KMS-11 (cell line): ENCODE measurements around the gene DEFB108B.
"Not testable (repeated sequence)": the region's sequence is repeated elsewhere in the genome, so short reads cannot be mapped to it uniquely, and the experiment has no call there.

ENCODE experiments used
- H2AFZ ChIP-seq: fragments of 200-600 bp; sonication (generic); 2 replicates; pipeline ENCODE4 v1.6.1; 2016; ENCODE audit warnings: antibody characterized with exemption, mixed run types, low read depth
- H3K27ac ChIP-seq: fragments of 200-600 bp; sonication (generic); 2 replicates; pipeline ENCODE4 v1.6.1; 2016; ENCODE audit warnings: mild to moderate bottlenecking, mixed run types
- H3K27me3 ChIP-seq: fragments of 200-600 bp; sonication (generic); 2 replicates; pipeline ENCODE4 v1.6.1; 2017; ENCODE audit warnings: mild to moderate bottlenecking, low read depth, mixed run types, moderate library complexity; ENCODE audit not compliant: insufficient read depth
- H3K36me3 ChIP-seq: fragments of 200-600 bp; sonication (generic); 2 replicates; pipeline ENCODE4 v1.6.1; 2017; ENCODE audit warnings: mild to moderate bottlenecking, mixed run types; ENCODE audit not compliant: insufficient read depth
- H3K4me1 ChIP-seq: fragments of 200-600 bp; sonication (generic); 2 replicates; pipeline ENCODE4 v1.6.1; 2016; ENCODE audit warnings: mild to moderate bottlenecking, low read depth, mixed run types; ENCODE audit not compliant: poor library complexity, severe bottlenecking
- H3K4me2 ChIP-seq: fragments of 200-600 bp; sonication (generic); 2 replicates; pipeline ENCODE4 v1.7.0; 2016; ENCODE audit warnings: mild to moderate bottlenecking, mixed run types
- H3K4me3 ChIP-seq: fragments of 200-600 bp; sonication (generic); IDR thresholded peaks from 2 replicates; pipeline ENCODE4 v1.6.1; 2017; ENCODE audit warnings: low read depth, low read length, mixed read lengths; ENCODE audit not compliant: insufficient read depth
- H3K79me2 ChIP-seq: fragments of 200-600 bp; sonication (generic); 2 replicates; pipeline ENCODE4 v1.6.1; 2016; ENCODE audit warnings: low read depth, mixed run types; ENCODE audit not compliant: insufficient read depth
- H3K9ac ChIP-seq: fragments of 200-600 bp; sonication (generic); 2 replicates; pipeline ENCODE4 v1.6.1; 2016; ENCODE audit warnings: mild to moderate bottlenecking, mixed run types
- H4K20me1 ChIP-seq: fragments of 200-600 bp; sonication (generic); 2 replicates; pipeline ENCODE4 v1.6.1; 2016; ENCODE audit warnings: mild to moderate bottlenecking, mixed run types; ENCODE audit not compliant: insufficient read depth
- CTCF ChIP-seq: fragments of 200-600 bp; sonication (generic); conservative IDR thresholded peaks from 2 replicates; pipeline ENCODE4 v1.6.1; 2017; ENCODE audit warnings: low read depth, mild to moderate bottlenecking, antibody characterized with exemption, low read length, moderate library complexity, mixed read lengths

DEFB108B gene

GRCh38 chr11:71792621-71793235 lies 40.3 kb upstream of the DEFB108B start:
- not testable (repeated sequence) for H2AFZ ChIP-seq, H3K27ac ChIP-seq, H3K36me3 ChIP-seq, H3K79me2 ChIP-seq, H3K27me3 ChIP-seq, H3K9ac ChIP-seq, H4K20me1 ChIP-seq, H3K4me2 ChIP-seq, H3K4me3 ChIP-seq
- peak; percentile 55 for TF ChIP-seq CTCF
- peaks cover 27% of the 10 kb centered on the region for H3K4me1 ChIP-seq

- H3K79me2 ChIP-seq, H3K4me2 ChIP-seq, H3K4me3 ChIP-seq, H3K36me3 ChIP-seq, H4K20me1 ChIP-seq, H3K9ac ChIP-seq, H3K27ac ChIP-seq, H2AFZ ChIP-seq, H3K27me3 ChIP-seq: not testable (repeated sequence)
- peaks cover 13% of the 10 kb centered on the region for H3K4me1 ChIP-seq
Measured at GRCh38 chr11:71794386-71795040, 38.5 kb upstream of the DEFB108B start.

GRCh38 chr11:71795236-71795635 lies 37.8 kb upstream of the DEFB108B start:
- H3K79me2 ChIP-seq, H3K36me3 ChIP-seq, H3K4me2 ChIP-seq: not testable (repeated sequence)

DNA sequence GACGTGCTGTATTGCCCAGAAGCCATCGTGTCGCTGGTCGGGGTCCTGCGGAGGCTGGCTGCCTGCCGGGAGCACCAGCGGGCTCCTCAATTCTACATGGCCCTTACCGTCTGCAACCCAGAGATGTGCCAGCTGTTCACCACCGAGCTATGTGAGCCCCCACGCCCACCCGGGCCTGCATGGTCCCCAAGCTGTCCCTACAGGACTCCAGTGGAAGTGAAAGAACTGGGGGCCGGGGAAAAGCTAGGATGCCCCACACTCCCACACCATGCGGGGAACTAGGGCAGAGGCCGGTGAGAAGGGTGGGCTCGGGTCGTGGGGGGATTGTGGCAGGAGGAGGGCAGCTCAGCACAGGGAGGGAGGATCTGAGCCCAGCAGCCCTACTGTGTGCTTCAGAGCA lies 37.0 kb upstream of the DEFB108B start:
- H3K4me2 ChIP-seq, H3K4me3 ChIP-seq, H2AFZ ChIP-seq, H3K9ac ChIP-seq, H3K27ac ChIP-seq, H3K79me2 ChIP-seq, H3K27me3 ChIP-seq, H4K20me1 ChIP-seq, H3K36me3 ChIP-seq: not testable (repeated sequence)
- peaks cover 12% of the 10 kb centered on the region for H3K4me1 ChIP-seq

More at GRCh38 chr11:71795236-71795635, 37.8 kb upstream of the DEFB108B start:
- not testable (repeated sequence) for H3K9ac ChIP-seq, H3K27ac ChIP-seq, H2AFZ ChIP-seq, H4K20me1 ChIP-seq, H3K27me3 ChIP-seq, H3K4me1 ChIP-seq, H3K4me3 ChIP-seq

DNA sequence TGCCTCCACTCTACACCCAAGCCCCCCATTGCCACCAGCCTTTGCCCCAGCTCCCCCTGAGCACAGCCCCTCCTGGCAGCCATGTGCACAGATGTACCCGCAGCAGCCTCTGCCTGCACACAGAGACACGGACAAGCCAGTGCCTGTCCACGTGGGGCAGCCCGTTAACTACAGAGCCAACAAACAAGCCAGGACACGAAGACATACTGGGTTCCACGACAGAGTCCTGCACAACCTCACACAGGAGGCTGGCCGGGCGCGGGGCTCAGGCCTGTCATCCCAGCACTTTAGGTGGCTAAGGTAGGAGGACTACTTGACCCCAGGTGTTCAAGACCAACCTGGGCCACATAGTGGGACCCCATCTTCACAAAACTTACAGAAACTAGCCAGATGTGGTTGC lies 36.2 kb upstream of the DEFB108B start:
- H4K20me1 ChIP-seq, H3K27me3 ChIP-seq, H3K9ac ChIP-seq, H3K36me3 ChIP-seq, H3K4me2 ChIP-seq, H2AFZ ChIP-seq, H3K79me2 ChIP-seq, H3K4me3 ChIP-seq, H3K27ac ChIP-seq: not testable (repeated sequence)
- peaks cover 12% of the 10 kb centered on the region for H3K4me1 ChIP-seq

DNA sequence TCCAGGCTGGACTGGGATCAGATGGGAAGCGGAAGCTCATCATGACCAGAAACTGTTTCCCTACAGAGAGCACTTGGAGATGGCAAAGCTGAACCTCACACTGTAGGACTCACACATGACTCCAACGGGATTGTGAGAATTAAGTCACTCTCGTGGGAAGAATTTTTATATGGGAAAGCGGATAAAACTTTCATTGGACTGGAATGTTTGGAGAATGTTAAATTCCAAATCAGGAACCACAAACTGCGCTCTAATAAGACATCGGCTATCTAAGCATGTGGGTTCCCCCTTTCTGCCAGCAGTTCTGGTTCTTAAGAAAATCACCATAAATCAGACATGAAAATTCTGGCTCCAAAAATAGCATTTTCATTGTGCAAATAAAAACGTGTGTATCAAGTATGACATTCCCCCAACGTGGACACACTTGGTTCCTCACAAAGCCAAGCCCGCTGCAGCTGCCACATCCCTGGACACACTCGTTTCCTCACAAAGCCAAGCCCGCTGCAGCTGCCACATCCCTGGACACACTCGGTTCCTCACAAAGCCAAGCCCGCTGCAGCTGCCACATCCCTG lies 33.4 kb upstream of the DEFB108B start:
- not testable (repeated sequence) for H3K27ac ChIP-seq, H2AFZ ChIP-seq, H3K4me1 ChIP-seq, H3K4me3 ChIP-seq, H3K79me2 ChIP-seq, H3K27me3 ChIP-seq, H3K36me3 ChIP-seq, H4K20me1 ChIP-seq, H3K4me2 ChIP-seq, H3K9ac ChIP-seq
